GM19397 (cell line): ENCODE results near the gene RAD51B.

ENCODE experiments used
- ATAC-seq: cut with Tn5 transposase; IDR thresholded peaks from one replicate; pipeline ENCODE4 v1.9.1; 2021; ENCODE audit warnings: mild to moderate bottlenecking, moderate library complexity; ENCODE audit not compliant: unreplicated experiment

RAD51B gene

GRCh38 chr14:68262567-68262966 is 443.0 kb downstream of the RAD51B start:
- ATAC-seq, result no peak

GRCh38 chr14:68263563-68264259 is 444.1 kb downstream of the RAD51B start:
- ATAC-seq, result no peak

GRCh38 chr14:68264260-68264569 is 444.6 kb downstream of the RAD51B start:
- ATAC-seq, result no peak

- no peak for ATAC-seq
These were observed 447.4 kb downstream of the RAD51B start for GRCh38 chr14:68266998-68267397.

GRCh38 chr14:68268197-68268596 is 448.6 kb downstream of the RAD51B start:
- ATAC-seq, result peak; percentile 59

- ATAC-seq, result no peak
These were observed 449.1 kb downstream of the RAD51B start for GRCh38 chr14:68268719-68269118.

GRCh38 chr14:68269136-68269927 is 449.8 kb downstream of the RAD51B start:
- no peak for ATAC-seq

GRCh38 chr14:68270342-68270741 is 450.8 kb downstream of the RAD51B start:
- ATAC-seq, result no peak

GRCh38 chr14:68271913-68272391 is 452.4 kb downstream of the RAD51B start:
- ATAC-seq, result no peak

- no peak for ATAC-seq
These were observed 453.8 kb downstream of the RAD51B start for GRCh38 chr14:68273413-68273812.

GRCh38 chr14:68274725-68275124 is 455.1 kb downstream of the RAD51B start:
- ATAC-seq, result no peak

- ATAC-seq, result no peak
These were observed 459.2 kb downstream of the RAD51B start for GRCh38 chr14:68278576-68279436.

- no peak for ATAC-seq
These were observed 459.8 kb downstream of the RAD51B start for GRCh38 chr14:68279437-68279720.

GRCh38 chr14:68279777-68280233 is 460.2 kb downstream of the RAD51B start:
- peak; percentile 35 for ATAC-seq

GRCh38 chr14:68281497-68281896 is 461.9 kb downstream of the RAD51B start:
- no peak for ATAC-seq

- peak; percentile 17 for ATAC-seq
These were observed 463.1 kb downstream of the RAD51B start for GRCh38 chr14:68282479-68283377.

GRCh38 chr14:68283378-68284123 is 464.0 kb downstream of the RAD51B start:
- peak; percentile 48 for ATAC-seq

GRCh38 chr14:68284333-68284732 is 464.8 kb downstream of the RAD51B start:
- ATAC-seq, result no peak

GRCh38 chr14:68284834-68285233 is 465.3 kb downstream of the RAD51B start:
- no peak for ATAC-seq
